Activated T-helper 2 cell treated with anti-CD3 and anti-CD28 coated beads, Interferon-gamma antibody, Interleukin-2, Interleukin-4, amounts not matched to agents 10 μg/mL and 5 μg/mL and 100 μg/mL, durations not matched to agents 14 hours and 24 hours and 36 hours (primary cell): ENCODE measurements around the gene RALGAPA1. TPM values are rescaled to one million over a fixed set of nuclear protein-coding genes. Genes with fewer than 3 reads are reported as not detected.

Source experiments
- DNase-seq: peaks from one replicate; pipeline ENCODE4 v3.0.0; 2021; ENCODE audit warnings: low spot score
- H3K27ac Mint-ChIP-seq: one replicate; pipeline ENCODE4 v1.8.0; 2021; ENCODE audit warnings: mixed read lengths
- H3K27me3 Mint-ChIP-seq: one replicate; pipeline ENCODE4 v1.8.0; 2021; ENCODE audit warnings: low read depth, mixed read lengths
- H3K36me3 Mint-ChIP-seq: one replicate; pipeline ENCODE4 v1.8.0; 2021; ENCODE audit warnings: low read depth, mixed read lengths
- H3K4me1 Mint-ChIP-seq: one replicate; pipeline ENCODE4 v1.8.0; 2021; ENCODE audit warnings: low read depth, mixed read lengths
- H3K4me3 Mint-ChIP-seq: one replicate; pipeline ENCODE4 v1.8.0; 2021; ENCODE audit warnings: low read depth, mild to moderate bottlenecking, moderate library complexity, mixed read lengths
- H3K9me3 Mint-ChIP-seq: one replicate; pipeline ENCODE4 v1.8.0; 2021; ENCODE audit warnings: mixed read lengths
- intact Hi-C: fragments of 100-400 bp; cut with micrococcal nuclease; formaldehyde crosslinking; loops from one replicate; pipeline ENCODE4 v1.15.1; 2023
- total RNA-seq: library from RNA; stranded (reverse); gene quantifications from 2 replicates; pipeline ENCODE4 v1.2.3, GENCODE V29; 2022

Gene RALGAPA1
- total RNA-seq, 1 donor from 2014 or later, result 34.7 TPM

GRCh38 chr14:35531960-35532747, 276.9 kb downstream of the RALGAPA1 start:
- Mint-ChIP-seq H3K27me3 (peaks cover 79% of the 10 kb centered on the region), H3K9me3 (no peaks in the 10 kb centered on the region), H3K27ac (no peak overlapping the region), H3K36me3 (no peaks in the 10 kb centered on the region), H3K4me1 (peaks cover 6% of the 10 kb centered on the region), H3K4me3 (no peak overlapping the region)
- DNase-seq, result no peak
- intact Hi-C loops, result loop anchor here (5.0 kb wide), 2 partner anchors 155 to 285 kb away; no protein-coding TSS in a partner anchor

DNA sequence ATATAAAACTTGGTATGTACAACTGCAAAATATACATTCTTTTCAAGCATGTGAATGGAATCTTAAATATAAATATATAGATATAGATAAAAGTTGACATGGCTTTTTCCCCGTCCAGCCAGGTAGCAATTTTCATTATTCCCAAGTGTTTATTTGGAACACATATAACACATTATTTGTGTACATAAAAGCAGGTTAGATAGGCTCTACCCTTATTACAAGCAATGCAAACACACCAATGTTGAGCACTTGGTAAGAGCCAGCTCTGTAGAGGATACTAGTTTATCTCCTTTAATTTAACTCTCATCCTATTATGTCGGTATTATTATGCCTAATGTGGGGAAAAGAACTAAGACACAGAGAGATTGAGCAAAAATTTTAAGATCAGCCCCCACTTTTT, 282.1 kb downstream of the RALGAPA1 start:
- intact Hi-C loops, result no loop called here
- Mint-ChIP-seq H3K4me1 (no peaks in the 10 kb centered on the region), H3K4me3 (no peak overlapping the region), H3K27me3 (peaks cover 54% of the 10 kb centered on the region), H3K9me3 (no peaks in the 10 kb centered on the region), H3K27ac (no peak overlapping the region), H3K36me3 (no peaks in the 10 kb centered on the region)
- no peak for DNase-seq

- intact Hi-C loops, result no loop called here
- Mint-ChIP-seq H3K9me3 (no peaks in the 10 kb centered on the region), H3K4me3 (no peak overlapping the region), H3K4me1 (no peaks in the 10 kb centered on the region), H3K27me3 (peaks cover 50% of the 10 kb centered on the region), H3K36me3 (no peaks in the 10 kb centered on the region), H3K27ac (no peak overlapping the region)
- no peak for DNase-seq
Measured at GRCh38 chr14:35525695-35526094, 283.4 kb downstream of the RALGAPA1 start.

DNA sequence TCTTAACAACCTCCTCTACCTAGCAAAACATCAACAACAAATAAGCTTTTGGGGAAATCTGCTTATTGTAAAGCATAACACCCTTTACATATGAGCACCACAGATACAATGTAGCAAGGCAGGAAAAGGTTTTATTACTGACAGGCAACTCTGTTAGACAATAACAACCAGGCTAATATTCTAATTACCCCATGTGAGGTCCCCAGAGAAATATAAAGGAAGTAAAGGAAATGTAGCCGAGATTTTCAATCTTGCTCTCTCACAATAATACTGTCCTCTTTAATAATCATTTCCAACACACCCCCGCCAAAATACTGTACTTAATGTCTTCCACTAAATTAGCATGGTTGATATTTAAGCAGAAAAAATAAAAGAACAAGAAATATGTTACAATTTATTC, 289.1 kb downstream of the RALGAPA1 start:
- Mint-ChIP-seq H3K4me3 (no peak overlapping the region), H3K9me3 (no peaks in the 10 kb centered on the region), H3K36me3 (no peaks in the 10 kb centered on the region), H3K27me3 (peaks cover 19% of the 10 kb centered on the region), H3K4me1 (no peaks in the 10 kb centered on the region), H3K27ac (no peak overlapping the region)
- intact Hi-C loops, result no loop called here
- no peak for DNase-seq

GRCh38 chr14:35515916-35516315, 293.2 kb downstream of the RALGAPA1 start:
- H3K27ac Mint-ChIP-seq, result no peak overlapping the region
- H3K36me3 Mint-ChIP-seq, result no peaks in the 10 kb centered on the region
- no peak for DNase-seq
- peaks cover 8% of the 10 kb centered on the region for H3K27me3 Mint-ChIP-seq
- H3K4me3 Mint-ChIP-seq, result no peak overlapping the region
- H3K4me1 Mint-ChIP-seq, result no peaks in the 10 kb centered on the region
- intact Hi-C loops, result no loop called here
- H3K9me3 Mint-ChIP-seq, result no peaks in the 10 kb centered on the region

DNA sequence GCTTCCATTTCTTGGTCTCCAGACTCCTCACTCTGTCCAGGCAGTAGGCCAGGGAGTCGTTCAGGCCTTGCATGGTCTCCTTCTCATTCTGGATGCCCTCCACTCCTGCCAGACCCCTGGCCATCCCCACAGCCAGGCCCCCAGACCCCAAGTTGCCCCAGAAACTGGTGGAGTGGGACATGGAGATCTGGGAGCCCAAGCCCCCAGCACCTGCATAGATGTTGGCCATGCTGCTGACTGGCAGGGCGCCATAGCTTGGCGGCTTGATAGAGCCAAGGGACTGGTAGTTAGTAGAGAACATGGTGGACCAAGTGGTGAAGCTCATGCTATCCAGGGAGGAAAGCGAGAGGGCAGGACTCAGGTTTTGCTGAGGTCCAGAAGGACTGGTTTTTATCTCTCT, 296.3 kb downstream of the RALGAPA1 start:
- Mint-ChIP-seq H3K36me3 (no peaks in the 10 kb centered on the region), H3K27ac (no peak overlapping the region), H3K9me3 (no peaks in the 10 kb centered on the region), H3K4me3 (no peak overlapping the region), H3K4me1 (no peaks in the 10 kb centered on the region), H3K27me3 (peaks cover 7% of the 10 kb centered on the region)
- DNase-seq, result no peak
- intact Hi-C loops, result no loop called here

DNA sequence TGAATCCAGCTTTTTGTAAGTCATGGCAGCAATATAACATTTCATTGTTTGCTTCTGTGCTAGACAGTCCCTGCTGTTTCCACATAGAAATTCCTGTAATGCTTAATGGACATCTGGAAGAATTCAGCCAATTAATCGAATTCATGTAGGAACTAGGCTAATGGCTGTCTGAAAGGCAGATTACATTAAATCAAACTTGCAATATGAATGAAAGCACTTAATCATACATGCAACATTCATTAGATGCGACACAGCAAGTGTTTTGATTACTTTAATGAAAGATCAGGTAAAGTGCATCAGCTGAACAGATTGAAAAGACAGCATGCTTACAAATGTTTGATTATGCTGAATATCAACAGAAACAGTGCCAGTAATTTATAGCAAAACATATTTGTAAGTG, 299.2 kb downstream of the RALGAPA1 start:
- no peak overlapping the region for H3K4me3 Mint-ChIP-seq
- DNase-seq, result no peak
- peaks cover 8% of the 10 kb centered on the region for H3K27me3 Mint-ChIP-seq
- H3K9me3 Mint-ChIP-seq, result no peaks in the 10 kb centered on the region
- no peak overlapping the region for H3K27ac Mint-ChIP-seq
- intact Hi-C loops, result no loop called here
- no peaks in the 10 kb centered on the region for H3K36me3 Mint-ChIP-seq
- H3K4me1 Mint-ChIP-seq, result no peaks in the 10 kb centered on the region

- H3K4me3 Mint-ChIP-seq, result no peak overlapping the region
- H3K27ac Mint-ChIP-seq, result no peak overlapping the region
- peaks cover 16% of the 10 kb centered on the region for H3K27me3 Mint-ChIP-seq
- intact Hi-C loops, result no loop called here
- H3K4me1 Mint-ChIP-seq, result no peaks in the 10 kb centered on the region
- no peak for DNase-seq
- H3K9me3 Mint-ChIP-seq, result no peaks in the 10 kb centered on the region
- H3K36me3 Mint-ChIP-seq, result no peaks in the 10 kb centered on the region
Measured at GRCh38 chr14:35506927-35507326, 302.2 kb downstream of the RALGAPA1 start.

- Mint-ChIP-seq H3K27me3 (peaks cover 19% of the 10 kb centered on the region), H3K36me3 (no peaks in the 10 kb centered on the region)
Measured at GRCh38 chr14:35506461-35506860, 302.6 kb downstream of the RALGAPA1 start.

GRCh38 chr14:35504260-35504659, 304.8 kb downstream of the RALGAPA1 start:
- Mint-ChIP-seq H3K27me3 (peaks cover 22% of the 10 kb centered on the region), H3K9me3 (no peaks in the 10 kb centered on the region), H3K36me3 (no peaks in the 10 kb centered on the region), H3K4me3 (no peak overlapping the region), H3K4me1 (no peaks in the 10 kb centered on the region), H3K27ac (no peak overlapping the region)
- DNase-seq, result no peak
- intact Hi-C loops, result no loop called here

More at GRCh38 chr14:35506461-35506860, 302.6 kb downstream of the RALGAPA1 start:
- Mint-ChIP-seq H3K27ac (no peak overlapping the region), H3K9me3 (no peaks in the 10 kb centered on the region), H3K4me3 (no peak overlapping the region), H3K4me1 (no peaks in the 10 kb centered on the region)
- intact Hi-C loops, result no loop called here
- no peak for DNase-seq

- Mint-ChIP-seq H3K27me3 (peaks cover 20% of the 10 kb centered on the region), H3K27ac (no peak overlapping the region), H3K36me3 (no peaks in the 10 kb centered on the region), H3K9me3 (no peaks in the 10 kb centered on the region), H3K4me1 (no peaks in the 10 kb centered on the region), H3K4me3 (no peak overlapping the region)
- intact Hi-C loops, result no loop called here
- DNase-seq, result no peak
Measured at GRCh38 chr14:35503646-35504045, 305.4 kb downstream of the RALGAPA1 start.

DNA sequence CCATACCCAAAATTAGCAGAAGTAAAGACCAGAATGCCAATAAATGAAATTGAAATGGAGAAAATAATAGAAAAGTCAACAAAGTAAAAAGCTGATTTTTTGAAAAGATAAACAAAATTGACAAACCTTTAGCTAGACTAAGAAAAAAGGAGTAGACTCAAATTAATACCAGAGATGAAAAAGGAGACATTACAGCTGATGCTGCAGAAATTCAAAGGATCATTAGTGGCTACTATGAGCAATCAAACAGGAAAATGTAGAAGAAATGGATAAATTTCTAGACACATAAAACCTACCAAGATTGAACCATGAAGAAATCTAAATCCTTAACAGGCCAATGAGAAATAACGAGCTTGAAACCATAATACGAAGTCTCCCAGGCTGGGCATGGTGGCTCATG, 309.9 kb downstream of the RALGAPA1 start:
- Mint-ChIP-seq H3K27ac (no peak overlapping the region), H3K36me3 (no peaks in the 10 kb centered on the region), H3K4me1 (no peaks in the 10 kb centered on the region), H3K27me3 (peaks cover 14% of the 10 kb centered on the region), H3K4me3 (no peak overlapping the region), H3K9me3 (no peaks in the 10 kb centered on the region)
- no peak for DNase-seq
- intact Hi-C loops, result no loop called here

GRCh38 chr14:35495278-35495677, 313.8 kb downstream of the RALGAPA1 start:
- H3K36me3 Mint-ChIP-seq, result no peaks in the 10 kb centered on the region
- peaks cover 7% of the 10 kb centered on the region for H3K27me3 Mint-ChIP-seq
- DNase-seq, result no peak
- intact Hi-C loops, result no loop called here
- no peak overlapping the region for H3K27ac Mint-ChIP-seq
- peaks cover 13% of the 10 kb centered on the region for H3K9me3 Mint-ChIP-seq
- H3K4me3 Mint-ChIP-seq, result no peak overlapping the region
- H3K4me1 Mint-ChIP-seq, result no peaks in the 10 kb centered on the region
